Measurements from ENCODE around the gene ADGRB2.
A peak's percentile ranks its signal among the peaks of the same experiment; 100 is the strongest.

ADGRB2 gene

DNA sequence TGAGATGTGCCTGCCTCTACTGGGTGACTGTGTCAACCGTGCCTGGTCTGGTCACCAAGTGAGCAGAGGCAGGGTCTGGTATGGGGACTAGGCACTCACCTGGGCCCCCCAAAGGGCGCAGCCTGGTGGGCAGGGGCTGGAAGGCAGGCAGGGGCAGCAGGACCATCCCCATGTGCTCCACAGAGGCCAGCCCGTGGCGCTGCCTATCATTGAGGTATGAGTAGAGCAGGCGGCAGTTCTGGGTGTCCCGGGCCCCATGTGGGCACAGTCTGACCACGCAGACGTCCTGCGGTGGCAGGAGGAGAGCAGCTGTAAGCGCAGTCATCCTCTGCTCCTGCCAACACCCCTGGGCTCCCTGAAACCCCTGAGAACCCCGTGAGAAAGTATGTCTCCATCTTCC, 28.0 kb upstream of the ADGRB2 start:
- no peaks in the 10 kb centered on the region for H3K4me1 ChIP-seq (ENCODE audit: control insufficient read depth, insufficient read depth, low read length)
- no peak for TF ChIP-seq ZNF10 (tag by site-specific recombination; IDR thresholded peaks at IDR 0.05)
- TF ChIP-seq KLF9 (tag by site-specific recombination; IDR thresholded peaks at IDR 0.05; ENCODE audit: low read depth): no peak
- TF ChIP-seq ZBTB20 (tag by site-specific recombination; IDR thresholded peaks at IDR 0.05): no peak
- no peak for TF ChIP-seq ZNF155 (tag by site-specific recombination; IDR thresholded peaks at IDR 0.05)
- TF ChIP-seq ZNF510 (tag by site-specific recombination; IDR thresholded peaks at IDR 0.05; ENCODE audit: insufficient replicate concordance): no peak
- no peak for TF ChIP-seq SCRT1 (tag by site-specific recombination; IDR thresholded peaks at IDR 0.05; ENCODE audit: borderline replicate concordance)
- TF ChIP-seq RBAK (tag by site-specific recombination; IDR thresholded peaks at IDR 0.05): no peak
- TF ChIP-seq ZNF146 (tag by site-specific recombination; IDR thresholded peaks at IDR 0.05): no peak
- no peak for TF ChIP-seq ZBTB17 (tag by site-specific recombination; IDR thresholded peaks at IDR 0.05)
- TF ChIP-seq MZF1 (tag by site-specific recombination; IDR thresholded peaks at IDR 0.05; ENCODE audit: borderline replicate concordance): no peak
- no peak for TF ChIP-seq ZNF585B (tag by site-specific recombination; IDR thresholded peaks at IDR 0.05)
- TF ChIP-seq ZNF416 (tag by site-specific recombination; IDR thresholded peaks at IDR 0.05): no peak
- no peak for TF ChIP-seq ZNF37A (tag by site-specific recombination; IDR thresholded peaks at IDR 0.05)

DNA sequence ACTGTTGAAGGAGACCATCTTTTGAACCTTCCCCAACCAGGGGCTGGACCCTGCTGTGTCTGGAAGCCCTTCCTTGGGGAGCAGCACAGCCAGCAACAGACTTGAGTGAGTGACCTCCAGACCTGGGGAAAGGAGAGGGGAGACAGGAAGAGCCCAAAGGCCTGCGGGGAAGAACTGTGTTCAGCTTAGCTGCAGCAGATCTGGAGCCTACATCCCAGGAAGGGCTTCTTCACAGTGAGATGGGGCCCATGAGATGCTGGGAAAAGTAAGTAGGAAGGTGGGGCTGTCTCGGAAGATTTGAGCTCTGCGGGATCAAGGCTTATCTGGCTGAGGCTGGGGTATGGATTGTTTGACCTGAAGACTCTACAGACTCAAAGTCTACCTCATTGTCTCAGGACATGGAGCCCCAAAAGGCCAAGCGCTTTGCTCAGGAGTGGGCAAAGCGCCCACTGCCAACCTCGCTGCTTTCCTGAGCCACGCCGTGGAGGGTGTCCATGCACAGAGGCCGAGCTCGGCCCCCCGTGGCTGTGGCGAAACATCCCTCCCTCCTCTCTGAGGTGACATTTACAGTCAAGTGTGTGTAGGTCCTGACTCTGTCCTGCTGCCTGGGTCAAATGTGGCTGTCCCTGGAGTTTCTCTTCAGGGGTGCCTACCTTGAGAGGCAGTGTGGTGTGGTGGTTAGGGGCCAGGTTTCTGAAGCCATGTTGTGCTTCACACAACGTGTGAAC, 27.2 kb upstream of the ADGRB2 start:
- ChIA-PET CTCF (interaction anchor here (0.8 to 5.4 kb wide), 5 partner anchors 25 to 172 kb away, joined by 3 to 99 read pairs (median 7); partner anchors contain the start of gene SPOCD1), POLR2A (no interaction called here)
- Histone ChIP-seq H3K4me3 (ENCODE audit: low read depth, low read length) (no peak overlapping the region), H3K9me3 (ENCODE audit: control insufficient read depth, insufficient read depth, low read depth, low read length) (no peaks in the 10 kb centered on the region), H3K36me3 (ENCODE audit: control insufficient read depth in 2 of 2, insufficient read depth in 1 of 2, low read length in 2 of 2) (no peaks in the 10 kb centered on the region), H3K27ac (ENCODE audit: extremely low read depth, low read depth, low read length) (no peak overlapping the region), H3K4me1 (ENCODE audit: control insufficient read depth, insufficient read depth, low read length) (no peaks in the 10 kb centered on the region)
- no peak for TF ChIP-seq ZNF140 (tag by site-specific recombination; IDR thresholded peaks at IDR 0.05)
- TF ChIP-seq, protein P1, sequence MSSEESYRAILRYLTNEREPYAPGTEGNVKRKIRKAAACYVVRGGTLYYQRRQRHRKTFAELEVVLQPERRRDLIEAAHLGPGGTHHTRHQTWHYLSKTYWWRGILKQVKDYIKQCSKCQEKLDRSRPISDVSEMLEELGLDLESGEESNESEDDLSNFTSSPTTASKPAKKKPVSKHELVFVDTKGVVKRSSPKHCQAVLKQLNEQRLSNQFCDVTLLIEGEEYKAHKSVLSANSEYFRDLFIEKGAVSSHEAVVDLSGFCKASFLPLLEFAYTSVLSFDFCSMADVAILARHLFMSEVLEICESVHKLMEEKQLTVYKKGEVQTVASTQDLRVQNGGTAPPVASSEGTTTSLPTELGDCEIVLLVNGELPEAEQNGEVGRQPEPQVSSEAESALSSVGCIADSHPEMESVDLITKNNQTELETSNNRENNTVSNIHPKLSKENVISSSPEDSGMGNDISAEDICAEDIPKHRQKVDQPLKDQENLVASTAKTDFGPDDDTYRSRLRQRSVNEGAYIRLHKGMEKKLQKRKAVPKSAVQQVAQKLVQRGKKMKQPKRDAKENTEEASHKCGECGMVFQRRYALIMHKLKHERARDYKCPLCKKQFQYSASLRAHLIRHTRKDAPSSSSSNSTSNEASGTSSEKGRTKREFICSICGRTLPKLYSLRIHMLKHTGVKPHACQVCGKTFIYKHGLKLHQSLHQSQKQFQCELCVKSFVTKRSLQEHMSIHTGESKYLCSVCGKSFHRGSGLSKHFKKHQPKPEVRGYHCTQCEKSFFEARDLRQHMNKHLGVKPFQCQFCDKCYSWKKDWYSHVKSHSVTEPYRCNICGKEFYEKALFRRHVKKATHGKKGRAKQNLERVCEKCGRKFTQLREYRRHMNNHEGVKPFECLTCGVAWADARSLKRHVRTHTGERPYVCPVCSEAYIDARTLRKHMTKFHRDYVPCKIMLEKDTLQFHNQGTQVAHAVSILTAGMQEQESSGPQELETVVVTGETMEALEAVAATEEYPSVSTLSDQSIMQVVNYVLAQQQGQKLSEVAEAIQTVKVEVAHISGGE (tag by site-specific recombination; conservative IDR thresholded peaks at IDR 0.05; ENCODE audit: low read depth): no peak
- no peak for TF ChIP-seq ZNF24 (tag by site-specific recombination; IDR thresholded peaks at IDR 0.05)
- TF ChIP-seq PRDM10 (tag by site-specific recombination; IDR thresholded peaks at IDR 0.05): 0 out of 2 replicates have a peak, but pooled peaks have one; percentile 14

More for the DNA sequence above, 28.0 kb upstream of the ADGRB2 start:
- Histone ChIP-seq H3K27ac (ENCODE audit: extremely low read depth, low read depth, low read length) (no peak overlapping the region), H3K36me3 (ENCODE audit: control insufficient read depth in 2 of 2, insufficient read depth in 1 of 2, low read length in 2 of 2) (no peaks in the 10 kb centered on the region), H3K4me3 (ENCODE audit: low read depth, low read length) (no peak overlapping the region), H3K9me3 (ENCODE audit: control insufficient read depth, insufficient read depth, low read depth, low read length) (no peaks in the 10 kb centered on the region)
- POLR2A ChIA-PET: no interaction called here
- CTCF ChIA-PET: interaction anchor here (0.8 to 5.4 kb wide), 3 partner anchors 76 to 171 kb away, joined by 7 to 99 read pairs (median 33); no protein-coding TSS in a partner anchor
